ENCODE measurements around the gene ELMO2.
A peak's percentile ranks its signal among the peaks of the same experiment; 100 is the strongest.

Gene ELMO2

GRCh38 chr20:46330831-46331371 lies 75.5 kb downstream of the ELMO2 start:
- no peak for DNase-seq

GRCh38 chr20:46330072-46330763 lies 76.2 kb downstream of the ELMO2 start:
- DNase-seq, result no peak

GRCh38 chr20:46328200-46328882 lies 78.1 kb downstream of the ELMO2 start:
- DNase-seq, result no peak

GRCh38 chr20:46327557-46327956 lies 78.9 kb downstream of the ELMO2 start:
- DNase-seq, result no peak

GRCh38 chr20:46325789-46326188 lies 80.6 kb downstream of the ELMO2 start:
- DNase-seq, result no peak

- peak; percentile 77 for DNase-seq
Measured at GRCh38 chr20:46324960-46325703, 81.3 kb downstream of the ELMO2 start.

- no peak for DNase-seq
Measured at GRCh38 chr20:46324379-46324778, 82.0 kb downstream of the ELMO2 start.

GRCh38 chr20:46323557-46323956 lies 82.9 kb downstream of the ELMO2 start:
- peak; percentile 46 for DNase-seq

- DNase-seq, result no peak
Measured at GRCh38 chr20:46322641-46323040, 83.8 kb downstream of the ELMO2 start.

- DNase-seq, result no peak
Measured at GRCh38 chr20:46317685-46318177, 88.7 kb downstream of the ELMO2 start.

- DNase-seq, result no peak
Measured at GRCh38 chr20:46316984-46317684, 89.3 kb downstream of the ELMO2 start.
